ENCODE measurements around the gene WWOX.

Gene WWOX

DNA sequence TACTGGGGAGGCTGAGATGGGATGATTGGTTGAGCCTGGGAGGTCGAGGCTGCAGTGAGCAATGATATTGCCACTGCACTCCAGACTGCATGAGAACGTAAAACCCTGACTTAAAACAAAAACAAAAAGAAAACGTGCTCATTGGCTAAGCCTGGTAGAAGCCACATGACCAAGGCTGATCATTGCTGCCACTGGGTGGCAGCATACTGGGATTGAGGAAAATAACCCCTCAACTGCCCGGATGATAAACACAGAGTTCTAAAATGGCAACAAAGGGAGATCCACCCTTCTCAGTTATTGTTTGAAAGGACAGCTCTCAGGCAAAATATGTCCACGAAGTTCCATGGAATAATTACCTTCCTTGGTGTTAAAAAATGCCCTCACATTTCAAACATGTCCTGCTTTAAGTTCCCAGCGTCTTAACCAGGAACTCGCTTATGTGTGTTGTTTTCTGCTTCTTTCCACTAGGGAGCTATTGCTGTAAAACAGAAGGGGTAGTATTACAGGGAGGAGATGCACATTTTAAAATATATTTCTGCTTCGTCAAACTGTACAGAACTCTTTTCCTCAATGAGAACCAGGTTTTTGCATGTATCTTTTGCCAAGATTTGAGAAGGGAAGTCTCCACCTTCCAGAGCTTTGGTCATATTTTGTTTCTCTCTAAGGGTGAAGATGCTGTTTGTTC is 825.8 kb downstream of the WWOX start:
- TF ChIP-seq GATA1 (IDR thresholded peaks at IDR 0.05; ENCODE audit: low read depth, low read length) (no peak), POLR2A (IDR thresholded peaks at IDR 0.05; ENCODE audit: low read length) (no peak)
- DNase-seq = peak; percentile 3 to 19

GRCh38 chr16:78926723-78927210 is 827.3 kb downstream of the WWOX start:
- TF ChIP-seq GATA1 (IDR thresholded peaks at IDR 0.05; ENCODE audit: low read depth, low read length) = no peak
- no peak for TF ChIP-seq POLR2A (IDR thresholded peaks at IDR 0.05; ENCODE audit: low read length)
- no peak for DNase-seq

DNA sequence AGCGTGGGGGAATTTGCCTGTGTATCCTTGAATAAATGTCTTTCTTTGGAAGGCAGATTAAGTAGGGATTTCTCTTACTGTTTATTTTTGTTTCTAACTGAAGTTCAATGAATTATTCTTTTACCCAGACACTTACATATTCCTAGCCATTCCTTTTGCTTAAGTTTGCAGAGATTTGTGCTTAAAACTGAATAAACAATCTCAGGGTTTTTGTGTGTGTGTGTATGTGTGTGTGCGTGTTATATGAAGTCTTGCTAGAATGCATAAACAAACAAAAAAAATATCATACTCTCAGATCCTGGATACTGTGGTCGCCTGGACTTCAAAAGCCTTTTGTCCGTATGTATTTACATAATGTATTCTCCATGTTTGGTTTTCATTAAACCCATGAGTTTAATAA is 828.3 kb downstream of the WWOX start:
- no peak for DNase-seq
- TF ChIP-seq POLR2A (IDR thresholded peaks at IDR 0.05; ENCODE audit: low read length) (no peak), GATA1 (IDR thresholded peaks at IDR 0.05; ENCODE audit: low read depth, low read length) (no peak)

- DNase-seq = no peak
- TF ChIP-seq GATA1 (IDR thresholded peaks at IDR 0.05; ENCODE audit: low read depth, low read length) (no peak), POLR2A (IDR thresholded peaks at IDR 0.05; ENCODE audit: low read length) (no peak)
Observed at GRCh38 chr16:78929841-78930240, 830.4 kb downstream of the WWOX start.

- TF ChIP-seq GATA1 (IDR thresholded peaks at IDR 0.05; ENCODE audit: low read depth, low read length) = no peak
- no peak for TF ChIP-seq POLR2A (IDR thresholded peaks at IDR 0.05; ENCODE audit: low read length)
- DNase-seq = no peak
Observed at GRCh38 chr16:78930561-78930960, 831.1 kb downstream of the WWOX start.

GRCh38 chr16:78931267-78931666 is 831.8 kb downstream of the WWOX start:
- TF ChIP-seq GATA1 (IDR thresholded peaks at IDR 0.05; ENCODE audit: low read depth, low read length) (no peak), POLR2A (IDR thresholded peaks at IDR 0.05; ENCODE audit: low read length) (no peak)

DNA sequence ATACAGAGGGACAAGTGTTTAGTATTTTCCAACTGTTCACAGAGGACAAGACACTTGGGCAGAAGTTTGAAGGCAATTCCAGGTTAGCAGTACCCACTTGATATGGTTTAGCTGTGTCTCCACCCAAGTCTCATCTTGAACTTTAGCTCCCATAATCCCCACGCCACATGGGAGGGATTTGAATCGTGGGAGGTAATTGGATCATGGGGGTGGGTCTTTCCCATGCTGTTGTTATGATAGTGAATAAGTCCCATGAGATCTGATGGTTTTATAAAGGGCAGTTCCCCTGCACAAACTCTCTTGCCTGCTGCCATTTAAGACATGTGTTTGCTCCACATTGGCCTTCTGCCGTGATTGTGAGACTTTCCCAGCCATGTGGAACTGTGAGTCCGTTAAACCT is 832.2 kb downstream of the WWOX start:
- no peak for DNase-seq
- no peak for TF ChIP-seq GATA1 (IDR thresholded peaks at IDR 0.05; ENCODE audit: low read depth, low read length)
- no peak for TF ChIP-seq POLR2A (IDR thresholded peaks at IDR 0.05; ENCODE audit: low read length)

More at GRCh38 chr16:78931267-78931666, 831.8 kb downstream of the WWOX start:
- DNase-seq = no peak

- DNase-seq = no peak
- TF ChIP-seq GATA1 (IDR thresholded peaks at IDR 0.05; ENCODE audit: low read depth, low read length) (no peak), POLR2A (IDR thresholded peaks at IDR 0.05; ENCODE audit: low read length) (no peak)
Observed at GRCh38 chr16:78932355-78932943, 833.0 kb downstream of the WWOX start.

GRCh38 chr16:78936060-78936459 is 836.6 kb downstream of the WWOX start:
- no peak for DNase-seq
- no peak for TF ChIP-seq POLR2A (IDR thresholded peaks at IDR 0.05; ENCODE audit: low read length)
- TF ChIP-seq GATA1 (IDR thresholded peaks at IDR 0.05; ENCODE audit: low read depth, low read length) = no peak

GRCh38 chr16:78939597-78939996 is 840.1 kb downstream of the WWOX start:
- no peak for DNase-seq
- TF ChIP-seq GATA1 (IDR thresholded peaks at IDR 0.05; ENCODE audit: low read depth, low read length) = no peak
- no peak for TF ChIP-seq POLR2A (IDR thresholded peaks at IDR 0.05; ENCODE audit: low read length)

DNA sequence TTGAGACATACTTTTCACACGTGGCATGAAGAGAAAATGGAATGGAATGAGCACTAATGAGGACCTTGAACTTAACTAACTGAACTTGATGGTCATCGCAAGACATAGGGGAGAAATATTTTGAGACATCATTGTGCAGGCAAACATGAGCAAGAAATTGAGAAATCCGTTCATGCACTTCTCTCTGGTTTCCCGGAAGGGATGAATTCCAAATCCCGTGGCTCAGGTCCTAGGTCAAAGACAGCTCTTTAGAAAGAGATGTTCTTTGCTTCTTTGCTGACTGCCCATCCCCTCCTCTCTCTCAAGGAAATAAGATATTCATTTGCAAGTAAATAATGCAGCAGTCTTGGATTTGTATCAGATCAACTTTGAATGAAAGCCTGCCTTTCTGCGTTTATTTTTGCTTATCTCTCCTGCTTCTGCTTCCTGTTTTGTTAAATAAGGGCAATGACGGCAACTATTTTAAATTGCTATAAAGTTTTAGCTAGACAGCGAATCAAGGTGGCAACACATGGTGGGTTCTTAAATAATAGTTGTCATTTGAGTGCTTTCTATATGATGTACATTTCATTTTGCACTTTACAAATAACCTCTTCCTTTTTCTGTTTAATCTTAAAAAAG is 843.3 kb downstream of the WWOX start:
- TF ChIP-seq POLR2A (IDR thresholded peaks at IDR 0.05; ENCODE audit: low read length) (no peak), GATA1 (IDR thresholded peaks at IDR 0.05; ENCODE audit: low read depth, low read length) (no peak)
- DNase-seq = no peak

- no peak for DNase-seq
- TF ChIP-seq POLR2A (IDR thresholded peaks at IDR 0.05; ENCODE audit: low read length) (no peak), GATA1 (IDR thresholded peaks at IDR 0.05; ENCODE audit: low read depth, low read length) (no peak)
Observed at GRCh38 chr16:78945336-78945735, 845.9 kb downstream of the WWOX start.

- no peak for TF ChIP-seq POLR2A (IDR thresholded peaks at IDR 0.05; ENCODE audit: low read length)
- no peak for TF ChIP-seq GATA1 (IDR thresholded peaks at IDR 0.05; ENCODE audit: low read depth, low read length)
- DNase-seq = no peak
Observed at GRCh38 chr16:78946556-78946955, 847.1 kb downstream of the WWOX start.

DNA sequence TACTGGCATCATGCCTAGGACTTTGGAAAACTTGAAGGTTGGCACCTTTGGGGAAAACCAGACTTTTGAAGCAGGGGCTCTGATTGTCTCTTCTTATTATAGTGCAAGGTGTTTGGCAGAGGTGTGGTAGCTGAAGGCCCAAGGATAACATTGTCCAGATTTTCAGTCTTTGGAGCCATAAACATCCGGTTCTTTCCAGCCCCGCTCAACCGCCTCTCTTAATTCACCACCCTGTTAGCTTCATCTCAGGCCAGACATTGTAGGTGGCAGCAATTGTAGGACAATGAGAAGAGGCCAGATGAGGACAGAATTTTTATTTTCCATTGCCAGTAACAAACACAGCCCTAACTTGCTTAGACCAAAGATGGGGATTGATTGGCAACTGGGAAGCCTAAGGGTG is 851.3 kb downstream of the WWOX start:
- DNase-seq = no peak
- no peak for TF ChIP-seq POLR2A (IDR thresholded peaks at IDR 0.05; ENCODE audit: low read length)
- no peak for TF ChIP-seq GATA1 (IDR thresholded peaks at IDR 0.05; ENCODE audit: low read depth, low read length)

DNA sequence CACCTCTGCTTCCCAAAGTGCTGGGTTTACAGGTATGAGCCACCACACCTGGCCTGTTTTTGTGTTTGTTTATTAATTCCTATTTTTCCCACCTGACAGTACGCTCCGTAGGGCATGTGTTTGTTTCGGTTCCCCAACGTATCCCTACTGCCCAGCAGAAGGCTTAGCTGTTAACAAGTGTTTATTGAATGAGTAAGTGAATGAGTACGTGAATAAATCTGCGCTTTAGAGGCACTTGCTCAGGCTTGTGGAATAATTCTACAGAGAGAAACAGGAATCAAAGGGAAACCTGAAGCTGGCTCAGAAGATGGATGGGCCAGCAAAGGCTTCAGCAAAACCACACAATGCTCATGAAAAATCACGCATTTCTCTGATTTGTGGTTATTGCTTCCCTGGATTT is 853.2 kb downstream of the WWOX start:
- TF ChIP-seq GATA1 (IDR thresholded peaks at IDR 0.05; ENCODE audit: low read depth, low read length) (no peak), POLR2A (IDR thresholded peaks at IDR 0.05; ENCODE audit: low read length) (no peak)
- DNase-seq = no peak
